Measurements from ENCODE around the gene ZIC4.

DNA sequence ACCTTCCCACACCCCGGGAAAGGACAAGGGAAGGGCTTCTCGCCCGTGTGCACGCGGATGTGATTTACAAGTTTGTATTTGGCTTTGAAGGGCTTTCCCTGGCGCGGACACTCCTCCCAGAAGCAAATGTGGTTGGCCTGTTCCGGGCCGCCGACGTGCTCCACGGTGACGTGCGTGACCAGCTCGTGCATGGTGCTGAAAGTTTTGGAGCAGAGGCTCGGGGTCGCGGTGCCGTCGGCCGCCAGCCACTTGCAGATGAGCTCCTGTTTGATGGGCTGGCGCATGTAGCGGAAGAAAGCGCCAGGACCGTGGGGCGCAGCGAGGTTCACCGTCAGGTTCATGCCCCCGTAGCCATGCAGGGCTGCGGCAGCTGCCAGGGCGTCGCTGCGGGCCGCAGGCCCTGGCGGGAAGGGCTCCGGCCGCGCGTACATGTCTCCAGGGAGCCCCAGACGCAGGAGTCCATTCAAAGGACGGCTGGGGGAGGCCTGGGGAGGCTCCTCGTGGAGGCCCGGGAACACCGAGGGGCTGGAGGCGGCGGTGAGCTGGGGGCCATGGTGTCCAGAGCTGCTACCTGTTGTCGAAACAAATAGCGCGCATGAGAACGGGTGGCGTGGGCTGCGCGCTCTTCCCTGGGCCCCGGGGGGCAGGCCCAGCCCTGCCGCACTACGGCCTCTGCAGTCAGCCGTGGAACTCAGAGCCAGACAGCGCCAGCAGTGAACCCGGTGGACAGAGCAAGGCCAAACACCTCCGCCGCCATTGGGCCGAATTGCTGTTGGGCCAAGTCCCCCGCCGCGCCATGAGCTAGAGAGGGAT is 10.2 kb downstream of the ZIC4 start:
- no peak for TF ChIP-seq EP300 (IDR thresholded peaks at IDR 0.05)
- TF ChIP-seq, protein P1, sequence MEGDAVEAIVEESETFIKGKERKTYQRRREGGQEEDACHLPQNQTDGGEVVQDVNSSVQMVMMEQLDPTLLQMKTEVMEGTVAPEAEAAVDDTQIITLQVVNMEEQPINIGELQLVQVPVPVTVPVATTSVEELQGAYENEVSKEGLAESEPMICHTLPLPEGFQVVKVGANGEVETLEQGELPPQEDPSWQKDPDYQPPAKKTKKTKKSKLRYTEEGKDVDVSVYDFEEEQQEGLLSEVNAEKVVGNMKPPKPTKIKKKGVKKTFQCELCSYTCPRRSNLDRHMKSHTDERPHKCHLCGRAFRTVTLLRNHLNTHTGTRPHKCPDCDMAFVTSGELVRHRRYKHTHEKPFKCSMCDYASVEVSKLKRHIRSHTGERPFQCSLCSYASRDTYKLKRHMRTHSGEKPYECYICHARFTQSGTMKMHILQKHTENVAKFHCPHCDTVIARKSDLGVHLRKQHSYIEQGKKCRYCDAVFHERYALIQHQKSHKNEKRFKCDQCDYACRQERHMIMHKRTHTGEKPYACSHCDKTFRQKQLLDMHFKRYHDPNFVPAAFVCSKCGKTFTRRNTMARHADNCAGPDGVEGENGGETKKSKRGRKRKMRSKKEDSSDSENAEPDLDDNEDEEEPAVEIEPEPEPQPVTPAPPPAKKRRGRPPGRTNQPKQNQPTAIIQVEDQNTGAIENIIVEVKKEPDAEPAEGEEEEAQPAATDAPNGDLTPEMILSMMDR (IDR thresholded peaks at IDR 0.05), result no peak

All from sigmoid colon (tissue), 4 donors.